Measurements from ENCODE around the gene SLC5A11.

SLC5A11 gene

GRCh38 chr16:24915576-24915975 lies 69.8 kb downstream of the SLC5A11 start:
- no peak for DNase-seq
- POLR2A ChIA-PET, result no interaction called here
- no peak overlapping the region for H3K4me3 ChIP-seq (ENCODE audit: control insufficient read depth in 1 of 7, extremely low read depth in 1 of 7, insufficient read depth in 4 of 7, low read depth in 2 of 7, low read length in 6 of 7)
- CTCF ChIA-PET, result interaction anchor here (0.5 kb wide), 1 partner anchor 88 kb away, joined by 3 read pairs; no protein-coding TSS in a partner anchor
- no peak overlapping the region for H3K27ac ChIP-seq (ENCODE audit: insufficient read depth in 1 of 2, low read depth in 1 of 2, low read length in 2 of 2, poor library complexity in 1 of 2, severe bottlenecking in 2 of 2)
- no peaks in the 10 kb centered on the region for H3K27me3 ChIP-seq (replicated peaks in 2 of 5; ENCODE audit: control insufficient read depth in 4 of 5, insufficient read depth in 5 of 5, low read length in 4 of 5)
- 96% methylated on average over 6 of the region's 8 CpGs for WGBS (ENCODE audit: insufficient coverage)
- H3K9me3 ChIP-seq (ENCODE audit: control extremely low read depth in 1 of 5, control insufficient read depth in 4 of 5, insufficient read depth in 2 of 5, low read depth in 1 of 5, low read length in 4 of 5), result no peaks in the 10 kb centered on the region
- peaks cover 0 to 29% (median 22%) of the 10 kb centered on the region in 4 experiments for H3K36me3 ChIP-seq (ENCODE audit: control insufficient read depth in 4 of 4, insufficient read depth in 4 of 4, low read length in 3 of 4)
- H3K4me1 ChIP-seq (ENCODE audit: control extremely low read depth in 1 of 4, control insufficient read depth in 4 of 4, insufficient read depth in 4 of 4, low read length in 3 of 4), result peaks cover 0 to 5% (median 0%) of the 10 kb centered on the region in 4 experiments

DNA sequence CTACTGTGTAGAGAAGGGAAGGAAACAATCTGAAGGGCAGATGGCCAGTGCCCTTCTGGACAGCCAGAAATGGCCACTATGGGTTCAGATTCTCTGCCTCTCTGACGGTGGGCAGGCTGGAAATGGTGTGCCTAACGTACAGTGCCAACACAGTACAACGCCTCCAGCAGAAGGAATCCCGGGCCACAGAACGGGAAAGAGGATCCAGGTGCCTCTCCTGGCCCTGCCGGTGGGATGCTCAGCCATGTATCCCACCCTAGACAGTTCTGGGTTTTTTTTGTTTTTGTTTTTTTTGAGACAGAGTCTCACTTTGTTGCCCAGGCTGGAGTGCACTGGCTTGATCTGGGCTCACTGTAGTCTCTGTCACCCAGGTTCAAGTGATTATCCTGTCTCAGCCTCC lies 71.5 kb downstream of the SLC5A11 start:
- no peak overlapping the region for H3K4me3 ChIP-seq (ENCODE audit: control insufficient read depth in 1 of 7, extremely low read depth in 1 of 7, insufficient read depth in 4 of 7, low read depth in 2 of 7, low read length in 6 of 7)
- H3K9me3 ChIP-seq (ENCODE audit: control extremely low read depth in 1 of 5, control insufficient read depth in 4 of 5, insufficient read depth in 2 of 5, low read depth in 1 of 5, low read length in 4 of 5), result no peaks in the 10 kb centered on the region
- peaks cover 0 to 45% (median 38%) of the 10 kb centered on the region in 4 experiments for H3K36me3 ChIP-seq (ENCODE audit: control insufficient read depth in 4 of 4, insufficient read depth in 4 of 4, low read length in 3 of 4)
- CTCF ChIA-PET, result no interaction called here
- no peak for DNase-seq
- WGBS (ENCODE audit: insufficient coverage), result 98% methylated on average over 4 of the region's 6 CpGs
- POLR2A ChIA-PET, result no interaction called here
- no peak overlapping the region for H3K27ac ChIP-seq (ENCODE audit: insufficient read depth in 1 of 2, low read depth in 1 of 2, low read length in 2 of 2, poor library complexity in 1 of 2, severe bottlenecking in 2 of 2)
- peaks cover 0 to 5% (median 0%) of the 10 kb centered on the region in 4 experiments for H3K4me1 ChIP-seq (ENCODE audit: control extremely low read depth in 1 of 4, control insufficient read depth in 4 of 4, insufficient read depth in 4 of 4, low read length in 3 of 4)
- no peaks in the 10 kb centered on the region for H3K27me3 ChIP-seq (replicated peaks in 2 of 5; ENCODE audit: control insufficient read depth in 4 of 5, insufficient read depth in 5 of 5, low read length in 4 of 5)

GRCh38 chr16:24917891-24918290 lies 72.1 kb downstream of the SLC5A11 start:
- POLR2A ChIA-PET, result no interaction called here
- WGBS (ENCODE audit: insufficient coverage), result 100% methylated on average over 5 of the region's 5 CpGs

GRCh38 chr16:24918641-24919040 lies 72.9 kb downstream of the SLC5A11 start:
- no peaks in the 10 kb centered on the region for H3K9me3 ChIP-seq (ENCODE audit: control extremely low read depth in 1 of 5, control insufficient read depth in 4 of 5, insufficient read depth in 2 of 5, low read depth in 1 of 5, low read length in 4 of 5)
- no peak overlapping the region for H3K4me3 ChIP-seq (ENCODE audit: control insufficient read depth in 1 of 7, extremely low read depth in 1 of 7, insufficient read depth in 4 of 7, low read depth in 2 of 7, low read length in 6 of 7)
- H3K27me3 ChIP-seq (replicated peaks in 2 of 5; ENCODE audit: control insufficient read depth in 4 of 5, insufficient read depth in 5 of 5, low read length in 4 of 5), result no peaks in the 10 kb centered on the region
- H3K27ac ChIP-seq (ENCODE audit: insufficient read depth in 1 of 2, low read depth in 1 of 2, low read length in 2 of 2, poor library complexity in 1 of 2, severe bottlenecking in 2 of 2), result no peak overlapping the region
- peaks cover 0 to 5% (median 0%) of the 10 kb centered on the region in 4 experiments for H3K4me1 ChIP-seq (ENCODE audit: control extremely low read depth in 1 of 4, control insufficient read depth in 4 of 4, insufficient read depth in 4 of 4, low read length in 3 of 4)
- WGBS (ENCODE audit: insufficient coverage), result 85% methylated on average over 10 of the region's 10 CpGs
- DNase-seq, result peak in 1 of 3 donors; percentile 8
- POLR2A ChIA-PET, result no interaction called here
- H3K36me3 ChIP-seq (ENCODE audit: control insufficient read depth in 4 of 4, insufficient read depth in 4 of 4, low read length in 3 of 4), result peaks cover 0 to 49% (median 44%) of the 10 kb centered on the region in 4 experiments
- CTCF ChIA-PET, result interaction anchor here (1.6 kb wide), 1 partner anchor 11 kb away, joined by 3 read pairs; no protein-coding TSS in a partner anchor

More at GRCh38 chr16:24917891-24918290, 72.1 kb downstream of the SLC5A11 start:
- CTCF ChIA-PET, result no interaction called here
- H3K27me3 ChIP-seq (replicated peaks in 2 of 5; ENCODE audit: control insufficient read depth in 4 of 5, insufficient read depth in 5 of 5, low read length in 4 of 5), result no peaks in the 10 kb centered on the region
- H3K27ac ChIP-seq (ENCODE audit: insufficient read depth in 1 of 2, low read depth in 1 of 2, low read length in 2 of 2, poor library complexity in 1 of 2, severe bottlenecking in 2 of 2), result no peak overlapping the region
- H3K9me3 ChIP-seq (ENCODE audit: control extremely low read depth in 1 of 5, control insufficient read depth in 4 of 5, insufficient read depth in 2 of 5, low read depth in 1 of 5, low read length in 4 of 5), result no peaks in the 10 kb centered on the region
- peaks cover 0 to 48% (median 39%) of the 10 kb centered on the region in 4 experiments for H3K36me3 ChIP-seq (ENCODE audit: control insufficient read depth in 4 of 4, insufficient read depth in 4 of 4, low read length in 3 of 4)
- peaks cover 0 to 5% (median 0%) of the 10 kb centered on the region in 4 experiments for H3K4me1 ChIP-seq (ENCODE audit: control extremely low read depth in 1 of 4, control insufficient read depth in 4 of 4, insufficient read depth in 4 of 4, low read length in 3 of 4)
- no peak overlapping the region for H3K4me3 ChIP-seq (ENCODE audit: control insufficient read depth in 1 of 7, extremely low read depth in 1 of 7, insufficient read depth in 4 of 7, low read depth in 2 of 7, low read length in 6 of 7)
- DNase-seq, result no peak

DNA sequence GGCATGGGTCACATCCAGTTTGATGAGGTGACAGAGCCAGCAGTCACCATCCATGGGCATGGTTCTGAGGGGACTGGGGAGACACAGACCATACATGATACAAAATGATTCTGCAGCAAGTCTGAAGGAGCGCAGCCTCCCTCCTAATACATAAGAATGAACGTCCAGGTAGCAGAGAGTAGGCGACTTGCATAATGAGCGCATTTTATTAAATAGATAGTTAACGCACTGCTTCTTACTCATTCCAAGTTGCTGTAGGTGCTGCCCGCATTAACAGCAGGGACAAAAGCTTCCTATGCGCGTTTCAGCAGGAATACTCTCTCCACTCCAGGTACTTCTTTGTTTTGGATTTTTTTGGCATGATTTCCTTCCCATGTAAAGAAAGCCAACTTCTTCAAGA lies 73.8 kb downstream of the SLC5A11 start:
- no peaks in the 10 kb centered on the region for H3K9me3 ChIP-seq (ENCODE audit: control extremely low read depth in 1 of 5, control insufficient read depth in 4 of 5, insufficient read depth in 2 of 5, low read depth in 1 of 5, low read length in 4 of 5)
- peaks cover 0 to 49% (median 44%) of the 10 kb centered on the region in 4 experiments for H3K36me3 ChIP-seq (ENCODE audit: control insufficient read depth in 4 of 4, insufficient read depth in 4 of 4, low read length in 3 of 4)
- peaks cover 0 to 5% (median 0%) of the 10 kb centered on the region in 4 experiments for H3K4me1 ChIP-seq (ENCODE audit: control extremely low read depth in 1 of 4, control insufficient read depth in 4 of 4, insufficient read depth in 4 of 4, low read length in 3 of 4)
- no peak overlapping the region for H3K4me3 ChIP-seq (ENCODE audit: control insufficient read depth in 1 of 7, extremely low read depth in 1 of 7, insufficient read depth in 4 of 7, low read depth in 2 of 7, low read length in 6 of 7)
- WGBS (ENCODE audit: insufficient coverage), result 97% methylated on average over 6 of the region's 8 CpGs
- H3K27ac ChIP-seq (ENCODE audit: insufficient read depth in 1 of 2, low read depth in 1 of 2, low read length in 2 of 2, poor library complexity in 1 of 2, severe bottlenecking in 2 of 2), result no peak overlapping the region
- no peak for DNase-seq
- H3K27me3 ChIP-seq (replicated peaks in 2 of 5; ENCODE audit: control insufficient read depth in 4 of 5, insufficient read depth in 5 of 5, low read length in 4 of 5), result no peaks in the 10 kb centered on the region
- CTCF ChIA-PET, result interaction anchor here (1.6 kb wide), 1 partner anchor 12 kb away, joined by 3 read pairs; no protein-coding TSS in a partner anchor
- POLR2A ChIA-PET, result no interaction called here

- WGBS (ENCODE audit: insufficient coverage), result 100% methylated on average over 3 of the region's 3 CpGs
- Histone ChIP-seq H3K27ac (ENCODE audit: insufficient read depth in 1 of 2, low read depth in 1 of 2, low read length in 2 of 2, poor library complexity in 1 of 2, severe bottlenecking in 2 of 2) (no peak overlapping the region), H3K4me1 (ENCODE audit: control extremely low read depth in 1 of 4, control insufficient read depth in 4 of 4, insufficient read depth in 4 of 4, low read length in 3 of 4) (peaks cover 0 to 5% (median 0%) of the 10 kb centered on the region in 4 experiments), H3K9me3 (ENCODE audit: control extremely low read depth in 1 of 5, control insufficient read depth in 4 of 5, insufficient read depth in 2 of 5, low read depth in 1 of 5, low read length in 4 of 5) (no peaks in the 10 kb centered on the region), H3K27me3 (replicated peaks in 2 of 5; ENCODE audit: control insufficient read depth in 4 of 5, insufficient read depth in 5 of 5, low read length in 4 of 5) (no peaks in the 10 kb centered on the region), H3K36me3 (ENCODE audit: control insufficient read depth in 4 of 4, insufficient read depth in 4 of 4, low read length in 3 of 4) (peaks cover 0 to 49% (median 42%) of the 10 kb centered on the region in 4 experiments), H3K4me3 (ENCODE audit: control insufficient read depth in 1 of 7, extremely low read depth in 1 of 7, insufficient read depth in 4 of 7, low read depth in 2 of 7, low read length in 6 of 7) (no peak overlapping the region)
- ChIA-PET CTCF (no interaction called here), POLR2A (no interaction called here)
- no peak for DNase-seq
Measured at GRCh38 chr16:24920568-24920967, 74.8 kb downstream of the SLC5A11 start.

- Histone ChIP-seq H3K4me1 (ENCODE audit: control extremely low read depth in 1 of 4, control insufficient read depth in 4 of 4, insufficient read depth in 4 of 4, low read length in 3 of 4) (peaks cover 0 to 5% (median 0%) of the 10 kb centered on the region in 4 experiments), H3K4me3 (ENCODE audit: control insufficient read depth in 1 of 7, extremely low read depth in 1 of 7, insufficient read depth in 4 of 7, low read depth in 2 of 7, low read length in 6 of 7) (no peak overlapping the region), H3K27me3 (replicated peaks in 2 of 5; ENCODE audit: control insufficient read depth in 4 of 5, insufficient read depth in 5 of 5, low read length in 4 of 5) (no peaks in the 10 kb centered on the region), H3K9me3 (ENCODE audit: control extremely low read depth in 1 of 5, control insufficient read depth in 4 of 5, insufficient read depth in 2 of 5, low read depth in 1 of 5, low read length in 4 of 5) (no peaks in the 10 kb centered on the region), H3K36me3 (ENCODE audit: control insufficient read depth in 4 of 4, insufficient read depth in 4 of 4, low read length in 3 of 4) (peaks cover 0 to 49% (median 41%) of the 10 kb centered on the region in 4 experiments), H3K27ac (ENCODE audit: insufficient read depth in 1 of 2, low read depth in 1 of 2, low read length in 2 of 2, poor library complexity in 1 of 2, severe bottlenecking in 2 of 2) (no peak overlapping the region)
- WGBS (ENCODE audit: insufficient coverage), result 86% methylated on average over 7 of the region's 8 CpGs
- ChIA-PET POLR2A (no interaction called here), CTCF (no interaction called here)
- DNase-seq, result no peak
Measured at GRCh38 chr16:24921229-24921628, 75.5 kb downstream of the SLC5A11 start.

All from common myeloid progenitor, CD34-positive (primary cell).